HepG2 (cell line): ENCODE results near the gene SP5. TPM values are rescaled to one million over a fixed set of nuclear protein-coding genes. Genes with fewer than 3 reads are reported as not detected.

Experiments
- AKAP8 ChIP-seq: sonication (generic); formaldehyde crosslinking; IDR thresholded peaks from 2 replicates; pipeline ENCODE4 v1.5.1; 2020; ENCODE audit warnings: mild to moderate bottlenecking, missing genetic modification reagents
- BCL6 ChIP-seq: IDR thresholded peaks from 2 replicates; pipeline ENCODE4 v1.6.1; 2016; ENCODE audit warnings: missing genetic modification reagents, missing compliant biosample characterization
- CSRNP1 ChIP-seq: sonication (generic); formaldehyde crosslinking; IDR thresholded peaks from 2 replicates; pipeline ENCODE4 v1.8.1; 2023; ENCODE audit warnings: mild to moderate bottlenecking, missing genetic modification reagents
- DMAP1 ChIP-seq: IDR thresholded peaks from 2 replicates; pipeline ENCODE4 v1.6.1; 2016
- DNMT3B ChIP-seq: conservative IDR thresholded peaks from 2 replicates; pipeline ENCODE4 v1.6.1; 2016; ENCODE audit warnings: missing biosample characterization, control low read depth
- HBP1 ChIP-seq: IDR thresholded peaks from 2 replicates; pipeline ENCODE4 v1.6.1; 2016; ENCODE audit warnings: low read depth, control low read depth
- HDAC6 ChIP-seq: fragments of 200-600 bp; sonication (generic); IDR thresholded peaks from 2 replicates; pipeline ENCODE4 v1.7.0; 2017; ENCODE audit warnings: mild to moderate bottlenecking, antibody characterized with exemption, low read length, low read depth
- KLF6 ChIP-seq: IDR thresholded peaks from 2 replicates; pipeline ENCODE4 v1.8.0; 2016; ENCODE audit warnings: missing biosample characterization, missing genetic modification reagents
- MED8 ChIP-seq: sonication (generic); formaldehyde crosslinking; IDR thresholded peaks from 2 replicates; pipeline ENCODE4 v1.8.1; 2023; ENCODE audit warnings: mild to moderate bottlenecking, missing genetic modification reagents; ENCODE audit not compliant: insufficient replicate concordance
- NFIC ChIP-seq: IDR thresholded peaks from 2 replicates; pipeline ENCODE4 v1.6.1; 2012; ENCODE audit warnings: mild to moderate bottlenecking, low read length, inconsistent platforms
- PITX1 ChIP-seq: sonication (generic); formaldehyde crosslinking; IDR thresholded peaks from 2 replicates; pipeline ENCODE4 v1.5.1; 2020; ENCODE audit warnings: mild to moderate bottlenecking, missing genetic modification reagents
- RXRB ChIP-seq: IDR thresholded peaks from 2 replicates; pipeline ENCODE4 v1.6.1; 2016; ENCODE audit warnings: borderline replicate concordance, missing genetic modification reagents, missing compliant biosample characterization
- SAFB2 ChIP-seq: sonication (generic); formaldehyde crosslinking; IDR thresholded peaks from 2 replicates; pipeline ENCODE4 v1.5.1; 2020; ENCODE audit warnings: missing genetic modification reagents, low read depth, mild to moderate bottlenecking, borderline replicate concordance
- SP4 ChIP-seq: sonication (generic); formaldehyde crosslinking; IDR thresholded peaks from 2 replicates; pipeline ENCODE4 v1.8.1; 2023; ENCODE audit warnings: mild to moderate bottlenecking, missing genetic modification reagents
- TEAD3 ChIP-seq: optimal IDR thresholded peaks from 2 replicates; pipeline ENCODE3; 2016; ENCODE audit warnings: borderline replicate concordance
- TGIF2 ChIP-seq: IDR thresholded peaks from 2 replicates; pipeline ENCODE4 v1.6.1; 2016; ENCODE audit warnings: control low read depth, missing compliant biosample characterization
- YEATS4 ChIP-seq: sonication (generic); formaldehyde crosslinking; IDR thresholded peaks from 2 replicates; pipeline ENCODE4 v1.4.0; 2020; ENCODE audit warnings: missing genetic modification reagents, borderline replicate concordance
- ZBTB26 ChIP-seq: IDR thresholded peaks from 2 replicates; pipeline ENCODE4 v1.6.1; 2016; ENCODE audit warnings: missing compliant biosample characterization, missing genetic modification reagents, borderline replicate concordance
- ZKSCAN8 ChIP-seq: IDR thresholded peaks from 2 replicates; pipeline ENCODE4 v1.6.1; 2016; ENCODE audit warnings: borderline replicate concordance, missing genetic modification reagents, missing compliant biosample characterization
- ZNF124 ChIP-seq: sonication (generic); formaldehyde crosslinking; IDR thresholded peaks from 2 replicates; pipeline ENCODE4 v1.4.0; 2020; ENCODE audit warnings: missing genetic modification reagents
- ZNF570 ChIP-seq: sonication (generic); formaldehyde crosslinking; IDR thresholded peaks from 2 replicates; pipeline ENCODE4 v1.4.0; 2020; ENCODE audit warnings: mild to moderate bottlenecking, missing genetic modification reagents, borderline replicate concordance
- ZNF616 ChIP-seq: sonication (generic); formaldehyde crosslinking; IDR thresholded peaks from 2 replicates; pipeline ENCODE4 v1.5.0; 2020; ENCODE audit warnings: low read depth, mild to moderate bottlenecking, missing genetic modification reagents
- ZNF674 ChIP-seq: sonication (generic); formaldehyde crosslinking; IDR thresholded peaks from 2 replicates; pipeline ENCODE4 v1.5.0; 2020; ENCODE audit warnings: low read depth, mild to moderate bottlenecking, missing genetic modification reagents
- ZNF704 ChIP-seq: sonication (generic); formaldehyde crosslinking; IDR thresholded peaks from 2 replicates; pipeline ENCODE4 v1.8.1; 2023; ENCODE audit warnings: mild to moderate bottlenecking, inconsistent platforms, moderate library complexity, missing genetic modification reagents, borderline replicate concordance
- ZNF761 ChIP-seq: sonication (generic); formaldehyde crosslinking; conservative IDR thresholded peaks from 2 replicates; pipeline ENCODE4 v1.4.0; 2020; ENCODE audit warnings: mild to moderate bottlenecking, missing genetic modification reagents
- ZSCAN22 ChIP-seq: sonication (generic); formaldehyde crosslinking; IDR thresholded peaks from 2 replicates; pipeline ENCODE4 v1.4.0; 2020; ENCODE audit warnings: mild to moderate bottlenecking, missing genetic modification reagents
- polyA plus RNA-seq, 8 experiments: library from polyadenylated mRNA; depleted of rRNA in 3 of 8; stranded (reverse) in 7 of 8; unstranded in 1 of 8; fragments of >200 nt; fragmentation: Illumina TruSeq in 4 of 8; extraction: Trizol in 4 of 8; gene quantifications; 2 replicates each; pipeline versions ENCODE4 v1.2.1 to v1.2.3, GENCODE V29; 2011 to 2016; ENCODE audit warnings: low read depth in 4 of 8, missing spikeins in 1 of 8, mixed read lengths in 1 of 8; ENCODE audit not compliant: insufficient read depth in 1 of 8
- total RNA-seq, 5 experiments: library from RNA; depleted of rRNA; stranded (reverse); fragments of >200 nt; fragmentation: Illumina TruSeq; extraction: Trizol; gene quantifications; 2 replicates each; pipeline ENCODE4 v1.2.3, GENCODE V29; 2016; ENCODE audit warnings: low read depth in 1 of 5

Gene SP5
- total and polyA plus RNA-seq, 2 of the 13 experiments (the other 11 are each of a cell fraction or from before 2014, with no cell fraction given), result 50.8 to 119 TPM

GRCh38 chr2:170717991-170718589 lies 3.0 kb downstream of the SP5 start (continued):
- TF ChIP-seq PITX1 (CRISPR knock-in tag) (no peak), ZNF674 (CRISPR knock-in tag) (no peak), TEAD3 (CRISPR knock-in tag) (peak; percentile 23), HBP1 (CRISPR knock-in tag) (no peak), YEATS4 (CRISPR knock-in tag) (no peak), ZNF704 (CRISPR knock-in tag) (no peak), ZNF761 (CRISPR knock-in tag) (no peak), ZNF570 (CRISPR knock-in tag) (no peak), DNMT3B (CRISPR knock-in tag) (0 out of 2 replicates have a peak, but pooled peaks have one; percentile 27), SP4 (CRISPR knock-in tag) (no peak), KLF6 (CRISPR knock-in tag) (no peak), BCL6 (CRISPR knock-in tag) (no peak), CSRNP1 (CRISPR knock-in tag) (0 out of 2 replicates have a peak, but pooled peaks have one; percentile 23), NFIC (peak; percentile 66; the same call in 1 of the 2 replicates), HDAC6 (no peak), ZNF616 (CRISPR knock-in tag) (no peak), AKAP8 (CRISPR knock-in tag) (no peak), DMAP1 (CRISPR knock-in tag) (no peak), ZSCAN22 (no peak), SAFB2 (no peak), RXRB (CRISPR knock-in tag) (no peak), TGIF2 (peak; percentile 64; the same call in 1 of the 2 replicates), MED8 (no peak), ZKSCAN8 (no peak), ZNF124 (CRISPR knock-in tag) (no peak), ZBTB26 (CRISPR knock-in tag) (no peak)
